HG02610 (cell line): ENCODE data around the gene KRT75.
"Not testable (repeated sequence)": the region's sequence is repeated elsewhere in the genome, so short reads cannot be mapped to it uniquely, and the experiment has no call there.

ENCODE experiments used
- ATAC-seq: cut with Tn5 transposase; IDR thresholded peaks from one replicate; pipeline ENCODE4 v1.9.1; 2021; ENCODE audit warnings: mild to moderate bottlenecking, moderate library complexity; ENCODE audit not compliant: unreplicated experiment

KRT75 gene

DNA sequence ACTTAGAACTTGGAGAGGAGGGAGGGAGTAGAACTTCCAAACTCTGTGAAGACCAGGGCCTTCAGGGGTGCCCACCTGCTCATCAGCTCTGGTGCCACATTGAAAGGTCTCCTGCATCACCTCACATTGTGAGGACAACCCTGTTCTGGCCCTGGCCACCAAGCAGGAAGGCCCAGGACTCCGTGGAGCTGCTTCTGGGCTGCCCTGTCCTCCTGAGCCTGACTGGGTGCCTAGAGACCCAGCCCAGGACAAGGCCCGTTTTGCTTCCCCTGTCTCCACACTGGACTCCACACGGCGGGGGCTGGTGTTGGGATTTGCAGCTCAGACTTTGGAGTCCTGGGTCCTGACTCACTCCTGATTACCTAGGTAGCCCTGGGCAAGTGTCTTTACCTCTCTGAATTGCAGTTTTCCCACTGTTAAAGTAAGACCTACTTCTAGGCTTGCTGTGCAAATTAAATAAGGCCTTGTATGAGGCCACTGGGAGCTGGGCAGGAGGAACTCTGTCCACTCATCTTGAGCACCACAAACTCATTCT, 15.5 kb downstream of the KRT75 start:
- ATAC-seq = no peak

DNA sequence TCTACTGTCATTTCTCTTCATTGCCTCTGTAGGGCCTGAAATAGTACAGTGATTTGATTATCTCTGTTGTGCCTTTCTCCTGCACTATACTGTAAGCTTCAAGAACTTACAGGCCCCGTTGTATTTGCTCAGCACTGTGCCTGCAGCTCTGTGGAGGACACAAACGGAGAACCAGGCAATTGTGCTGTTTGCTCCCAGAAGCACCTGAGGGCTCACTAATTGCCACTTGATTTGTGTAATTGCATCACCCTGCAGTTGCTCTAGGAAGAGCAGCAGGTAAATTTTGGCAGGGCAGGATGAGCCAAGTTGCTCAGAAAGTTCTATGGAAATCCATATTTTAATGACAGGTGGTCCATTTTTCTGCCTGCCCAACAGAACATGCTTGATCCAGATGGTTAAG, 16.4 kb downstream of the KRT75 start:
- ATAC-seq = no peak

DNA sequence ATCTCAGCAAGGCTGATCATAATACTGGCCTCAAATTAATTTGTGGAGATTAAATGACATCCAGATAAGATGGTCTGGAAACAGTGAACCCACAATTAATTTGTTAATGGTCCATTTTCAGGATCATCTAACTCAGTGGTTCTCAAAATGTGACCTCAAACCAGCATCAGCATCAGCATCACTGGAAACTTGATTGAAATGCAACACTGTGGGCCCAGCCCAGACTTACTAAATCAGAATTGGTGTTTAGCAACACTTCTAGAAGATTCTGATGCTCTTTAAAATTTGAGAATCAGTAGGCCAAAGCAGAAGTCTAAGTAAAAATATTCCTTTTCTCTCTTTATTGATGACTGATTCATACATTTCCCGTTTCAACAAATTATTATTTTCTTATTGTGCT, 17.4 kb downstream of the KRT75 start:
- no peak for ATAC-seq

GRCh38 chr12:52415870-52416750, 18.1 kb downstream of the KRT75 start:
- no peak for ATAC-seq

DNA sequence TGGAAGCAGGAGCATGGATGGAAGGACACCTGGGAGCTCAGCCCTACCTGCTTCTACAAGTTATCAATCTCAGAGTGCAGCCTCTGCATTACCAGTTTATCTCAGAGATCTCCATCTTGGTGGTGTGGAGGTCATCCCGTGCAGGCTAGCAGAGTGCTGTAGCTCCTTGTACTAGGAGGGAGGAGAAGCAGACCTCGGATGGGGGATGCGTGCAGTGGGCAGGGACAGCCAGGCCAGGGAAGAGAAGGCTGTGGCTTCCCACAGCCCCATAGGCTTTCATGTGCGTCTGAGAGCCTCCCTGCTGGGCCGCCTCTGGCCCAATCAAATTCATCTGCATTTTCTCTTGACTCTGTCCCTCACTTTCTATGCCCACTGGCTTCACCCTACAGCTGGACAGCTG, 19.2 kb downstream of the KRT75 start:
- ATAC-seq = no peak

- ATAC-seq = no peak
These were observed 20.3 kb downstream of the KRT75 start for GRCh38 chr12:52413782-52414345.

- no peak for ATAC-seq
These were observed 21.0 kb downstream of the KRT75 start for GRCh38 chr12:52413202-52413601.

- ATAC-seq = no peak
These were observed 22.4 kb downstream of the KRT75 start for GRCh38 chr12:52411815-52412214.

GRCh38 chr12:52410589-52411248, 23.5 kb downstream of the KRT75 start:
- not testable (repeated sequence) for ATAC-seq

DNA sequence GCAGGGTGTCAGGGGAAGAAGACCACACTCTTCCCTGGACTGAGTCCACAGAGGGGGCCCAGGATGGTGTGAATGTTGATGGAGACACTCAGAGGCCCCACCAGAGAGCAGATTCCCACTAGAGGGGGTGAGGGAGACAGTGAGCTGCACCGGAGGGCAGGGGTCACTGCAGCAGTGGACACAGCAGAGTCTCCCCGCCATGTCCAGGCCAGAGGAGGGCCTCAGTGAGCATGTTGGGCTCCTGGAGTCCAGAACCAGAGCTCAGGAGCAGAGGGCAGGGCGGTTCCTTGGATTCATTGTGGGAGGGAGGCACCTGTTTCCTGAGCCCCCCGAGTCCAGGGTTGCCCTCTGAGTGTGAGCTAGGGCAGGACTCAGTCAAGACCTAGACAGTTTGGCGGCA, 26.3 kb downstream of the KRT75 start:
- no peak for ATAC-seq

DNA sequence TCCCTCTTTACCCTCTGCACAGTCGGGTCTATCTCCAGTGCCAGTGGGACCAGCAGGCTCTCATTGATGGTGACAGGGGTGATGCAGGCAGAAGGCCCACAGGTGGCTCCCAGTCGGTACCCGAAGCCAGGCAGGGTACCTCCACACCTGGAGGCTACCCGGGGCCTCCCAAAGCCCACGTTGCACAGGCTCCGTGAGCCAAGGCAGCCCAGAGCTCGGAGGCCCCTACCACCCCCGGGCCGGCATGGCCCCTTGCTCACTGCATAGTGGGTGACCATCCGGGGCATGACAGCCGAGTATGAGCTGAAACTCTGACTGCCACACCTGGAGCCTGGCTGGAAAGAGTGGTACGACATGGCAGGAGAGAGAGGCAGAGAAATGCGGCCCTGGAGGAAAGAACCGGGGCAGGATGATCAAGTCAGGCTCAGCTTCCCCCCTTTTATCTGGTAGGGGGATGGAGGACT, 28.2 kb downstream of the KRT75 start, which contains the start of gene KRT82:
TSS of gene KRT82 (minus strand) at position 414 of the 464 bp plus-strand sequence. CDS start at position 356, 58 bp downstream.
- no peak for ATAC-seq

DNA sequence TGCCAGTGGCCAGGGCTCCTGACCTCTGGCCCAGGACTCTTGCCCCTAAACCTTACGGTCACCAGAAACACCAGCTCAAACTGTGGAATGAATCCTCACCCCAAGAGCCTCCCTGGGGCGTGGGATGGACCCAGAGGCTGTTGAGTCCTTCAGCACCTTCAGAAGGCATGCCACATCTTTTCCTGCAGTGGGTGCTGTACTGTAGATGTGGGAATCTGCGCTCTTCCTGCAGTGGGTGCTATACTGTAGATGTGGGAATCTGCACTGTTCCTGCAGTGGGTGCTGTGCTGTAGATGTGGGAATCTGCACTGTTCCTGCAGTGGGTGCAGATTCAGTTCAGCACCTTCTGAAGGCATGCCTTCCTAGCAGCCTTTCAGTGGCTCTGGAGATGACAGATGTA, 29.2 kb downstream of the KRT75 start:
- ATAC-seq = no peak

DNA sequence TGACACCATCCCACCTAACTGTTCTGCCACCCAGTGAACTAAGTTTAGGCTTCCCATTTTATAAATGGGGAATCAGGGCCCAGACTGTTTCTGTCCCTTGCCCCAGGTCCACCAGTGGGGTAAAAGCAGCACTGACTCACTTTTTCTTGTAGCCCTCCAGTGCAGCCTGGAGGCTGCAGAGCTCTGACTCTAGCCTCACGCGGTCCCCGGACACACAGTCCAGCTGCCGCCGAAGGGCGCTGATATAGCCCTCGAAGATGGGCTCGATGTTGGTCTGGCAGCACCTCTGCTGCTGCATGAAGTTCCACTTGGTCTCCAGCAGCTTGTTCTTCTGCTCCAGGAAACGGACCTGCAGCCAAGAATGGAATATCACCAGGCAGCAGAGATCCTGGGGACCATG, 30.6 kb downstream of the KRT75 start:
- ATAC-seq = no peak

- no peak for ATAC-seq
These were observed 31.2 kb downstream of the KRT75 start for GRCh38 chr12:52402873-52403540.

DNA sequence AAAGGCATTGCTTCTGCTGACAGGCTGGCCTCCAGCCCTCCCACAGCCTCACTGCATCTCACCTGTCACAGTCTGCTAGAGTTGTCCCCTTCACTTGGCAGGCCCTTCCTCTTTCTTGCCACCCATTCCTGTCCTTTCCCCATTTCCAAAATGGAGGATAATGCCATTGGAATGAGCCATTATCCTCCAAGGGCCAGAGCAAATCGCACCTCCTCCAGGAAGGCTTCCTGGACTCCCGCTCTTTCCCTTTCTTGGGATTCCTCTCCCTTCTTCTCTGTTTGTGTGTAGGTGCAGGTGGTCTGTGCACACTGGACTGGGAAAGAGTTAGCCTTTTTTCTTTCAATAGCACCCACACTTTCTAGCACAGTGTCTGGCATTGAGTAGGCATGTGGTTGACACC, 31.8 kb downstream of the KRT75 start:
- no peak for ATAC-seq

- ATAC-seq = no peak
These were observed 32.2 kb downstream of the KRT75 start for GRCh38 chr12:52401926-52402325.

DNA sequence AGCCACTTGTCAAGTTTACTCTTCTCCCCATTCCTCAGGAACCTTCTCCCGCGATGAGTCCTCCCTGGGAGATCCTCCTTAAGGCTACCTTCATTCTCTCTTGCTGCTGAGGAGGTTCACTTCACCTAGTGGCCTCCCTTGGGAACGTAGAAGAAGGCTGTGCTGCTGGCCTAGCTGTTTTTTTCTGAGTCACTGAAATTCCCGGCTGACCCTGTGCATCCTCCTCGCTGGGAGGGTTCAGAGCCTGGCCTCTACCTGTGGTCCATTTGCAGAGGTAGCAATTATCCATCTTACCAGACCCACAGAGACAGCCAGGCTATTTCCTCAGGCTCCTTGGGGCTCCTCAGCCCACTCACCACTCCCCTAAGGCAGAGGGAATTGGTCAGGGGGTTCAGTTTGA, 32.6 kb downstream of the KRT75 start:
- no peak for ATAC-seq

DNA sequence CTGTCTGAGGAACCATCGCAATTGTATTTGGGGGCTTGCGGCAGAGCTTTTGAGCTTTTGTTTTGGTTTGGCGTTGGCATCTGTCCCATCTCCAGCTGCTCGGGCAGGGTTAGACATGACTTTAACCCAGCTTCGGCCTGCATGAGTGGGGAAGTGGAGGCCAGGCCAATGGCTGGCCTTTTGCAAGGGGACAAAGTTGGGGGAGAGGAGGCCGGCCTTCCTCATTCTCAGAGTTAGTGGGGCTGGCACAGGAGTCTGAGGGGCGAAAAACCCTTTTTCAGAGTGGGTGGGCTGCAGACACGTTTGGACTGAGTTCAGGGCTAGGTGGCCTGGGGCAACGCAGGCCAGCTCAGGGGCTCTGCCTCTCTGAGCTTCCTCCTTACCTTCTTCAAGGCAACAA, 33.3 kb downstream of the KRT75 start:
- ATAC-seq = no peak

DNA sequence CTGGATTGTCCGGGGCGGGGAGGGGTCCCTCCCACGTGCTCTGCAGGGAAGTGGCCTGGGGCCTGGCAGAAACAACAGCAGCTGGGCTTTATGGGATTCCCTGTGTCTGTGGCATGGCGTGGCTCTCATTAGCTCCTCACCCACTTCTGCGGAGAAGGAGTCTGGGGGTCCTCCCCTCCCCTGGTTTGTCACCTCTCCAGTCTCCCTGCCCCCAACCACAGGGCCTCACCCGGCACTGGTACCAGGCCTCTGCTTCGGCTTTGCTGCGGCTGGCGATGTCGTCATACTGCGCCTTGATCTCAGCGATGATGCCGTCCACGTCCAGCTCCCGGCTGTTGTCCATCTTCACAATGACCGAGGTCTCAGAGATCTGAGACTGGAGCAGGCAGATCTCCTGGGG, 34.4 kb downstream of the KRT75 start:
- no peak for ATAC-seq

DNA sequence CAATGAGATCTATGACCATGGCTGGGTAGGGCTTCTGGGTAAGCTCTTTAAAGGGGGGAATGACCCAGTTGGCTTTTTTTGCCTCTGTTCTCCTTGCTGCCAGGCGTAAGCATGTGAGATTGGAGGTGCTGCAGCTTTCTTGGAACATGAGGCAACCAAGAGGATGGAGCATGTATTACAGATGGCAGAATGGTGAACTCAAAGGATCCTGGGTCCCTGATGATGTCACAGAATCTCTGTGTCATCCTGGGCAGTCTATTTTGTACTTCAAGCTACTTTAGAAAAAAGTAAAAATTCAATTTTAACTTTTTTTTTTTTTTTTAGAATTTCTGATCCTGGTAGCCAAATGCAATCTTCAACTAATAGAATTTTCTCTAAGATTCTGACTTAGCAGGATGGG, 36.0 kb downstream of the KRT75 start:
- ATAC-seq = no peak

DNA sequence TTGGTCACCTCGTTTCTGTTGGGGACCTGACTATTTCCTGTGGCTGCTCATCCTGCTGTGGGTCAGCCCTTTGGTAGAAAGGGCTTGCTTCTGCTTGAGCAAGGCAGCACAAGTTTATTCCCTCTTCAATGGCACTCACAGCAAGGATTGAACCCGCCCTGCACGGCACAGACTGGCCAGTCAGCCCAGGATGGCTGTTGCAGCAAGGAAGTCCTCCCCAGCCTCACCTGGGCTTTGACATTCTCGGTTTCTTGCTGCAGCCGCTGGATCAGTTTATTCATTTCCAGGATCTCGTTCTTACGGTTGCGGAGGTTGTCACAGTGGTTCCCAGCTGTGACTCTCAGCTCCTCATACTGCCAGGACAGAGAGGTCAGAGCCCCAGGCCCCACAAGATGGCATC, 37.5 kb downstream of the KRT75 start:
- no peak for ATAC-seq
